Inflammatory macrophage treated with lipopolysaccharide for 4 hours (primary cell): Measurements from ENCODE around the gene SORCS2.
"Not testable (repeated sequence)": the region's sequence is repeated elsewhere in the genome, so short reads cannot be mapped to it uniquely, and the experiment has no call there.

Experiments used
- DNase-seq: peaks from one replicate; pipeline ENCODE4 v3.0.0-alpha.2; 2020

Gene SORCS2

DNA sequence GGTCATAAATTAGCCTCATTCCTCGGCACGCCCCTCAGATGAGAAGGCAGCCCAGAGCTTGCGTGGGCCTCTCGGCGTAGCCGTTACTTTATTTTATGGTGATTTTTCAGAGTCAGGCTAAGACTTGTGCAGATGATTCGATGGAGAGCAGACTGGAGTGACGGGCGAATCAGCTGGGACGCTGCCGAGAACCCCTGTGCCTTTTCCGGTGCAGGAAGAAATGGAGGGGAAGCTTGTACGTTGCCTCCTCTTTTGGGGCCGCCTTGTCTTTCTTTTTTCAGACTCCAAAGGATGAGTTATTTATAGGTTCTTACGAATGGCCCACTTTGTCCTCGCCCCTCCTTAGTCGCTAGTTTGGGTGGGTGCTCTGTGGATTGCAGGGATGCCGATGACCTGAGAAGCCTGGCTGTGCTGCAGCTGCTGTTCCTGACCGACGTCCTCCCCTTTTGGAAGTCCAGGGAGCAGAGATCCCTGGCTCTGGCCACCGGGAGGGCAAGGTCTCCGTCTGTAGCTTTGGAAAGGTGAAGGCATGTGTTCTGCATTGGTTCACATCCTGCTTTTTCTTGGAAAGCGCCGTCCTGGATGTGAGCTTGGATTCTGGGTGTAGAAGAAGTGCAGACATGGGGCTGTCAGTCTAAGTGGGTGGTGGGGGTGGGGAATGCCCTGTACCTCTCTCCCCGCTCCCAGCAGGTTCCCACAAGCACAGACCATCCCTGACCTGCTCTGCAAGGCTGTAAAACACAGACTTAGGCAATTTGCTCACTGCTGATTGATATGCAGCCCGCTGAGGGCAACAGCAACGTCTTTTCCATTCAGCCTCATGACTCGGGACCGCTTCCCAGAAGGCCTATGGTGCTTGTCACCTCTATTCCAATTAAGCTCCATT, 9.3 kb downstream of the SORCS2 start:
- no peak for DNase-seq

DNA sequence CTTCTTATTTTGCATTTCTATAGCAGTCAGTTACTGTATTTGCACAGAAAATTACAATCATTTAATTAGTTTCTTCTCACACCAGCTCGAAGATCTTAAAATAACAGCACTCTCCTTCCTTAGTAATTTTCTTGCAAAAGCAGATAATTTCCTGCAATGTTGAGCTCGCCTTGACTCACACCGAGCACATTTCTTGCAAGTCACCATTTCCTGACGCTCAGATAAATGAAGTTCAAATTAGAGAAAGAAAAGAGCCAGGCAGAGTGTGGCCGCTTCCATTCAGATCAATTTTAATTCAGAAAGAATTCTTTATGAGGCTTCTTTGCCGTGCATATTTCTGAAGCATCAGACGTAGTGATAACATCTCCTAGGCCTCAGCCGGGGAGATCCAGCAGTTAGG, 10.1 kb downstream of the SORCS2 start:
- no peak for DNase-seq

DNA sequence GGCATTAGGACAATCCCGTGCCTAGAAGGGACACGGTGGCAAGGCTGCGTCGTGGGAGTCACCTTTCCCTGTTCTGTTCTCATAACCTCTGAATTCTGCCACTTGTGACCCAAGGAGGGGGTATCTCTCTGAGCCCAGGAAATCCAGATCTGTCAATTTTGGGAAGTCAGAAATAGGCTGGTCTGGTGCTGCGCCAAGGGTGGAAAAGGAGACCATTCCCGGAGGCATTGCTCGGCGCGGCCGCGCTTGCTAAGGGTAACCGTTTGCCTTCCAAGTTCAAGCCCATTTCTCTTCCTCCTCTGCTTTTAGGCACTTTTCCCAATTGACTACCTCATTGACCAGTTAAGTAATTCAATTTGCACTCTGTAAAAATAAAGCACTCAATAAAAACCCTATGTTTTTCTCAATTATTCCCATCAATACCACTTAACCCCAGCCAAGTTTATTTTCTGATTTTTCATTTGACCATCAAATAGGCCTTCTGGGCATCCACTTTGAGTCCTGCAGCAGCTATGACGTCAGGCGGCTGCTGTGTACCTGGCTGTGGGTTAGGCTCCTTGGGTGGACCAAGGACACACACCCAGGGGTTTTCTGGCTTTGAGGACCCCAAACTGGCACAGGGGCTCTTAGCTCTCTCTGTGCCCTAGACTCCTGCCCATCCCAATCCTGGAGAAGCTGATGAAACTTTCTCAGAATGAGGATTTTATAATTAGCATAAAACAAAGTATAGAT, 12.5 kb downstream of the SORCS2 start:
- no peak for DNase-seq

DNA sequence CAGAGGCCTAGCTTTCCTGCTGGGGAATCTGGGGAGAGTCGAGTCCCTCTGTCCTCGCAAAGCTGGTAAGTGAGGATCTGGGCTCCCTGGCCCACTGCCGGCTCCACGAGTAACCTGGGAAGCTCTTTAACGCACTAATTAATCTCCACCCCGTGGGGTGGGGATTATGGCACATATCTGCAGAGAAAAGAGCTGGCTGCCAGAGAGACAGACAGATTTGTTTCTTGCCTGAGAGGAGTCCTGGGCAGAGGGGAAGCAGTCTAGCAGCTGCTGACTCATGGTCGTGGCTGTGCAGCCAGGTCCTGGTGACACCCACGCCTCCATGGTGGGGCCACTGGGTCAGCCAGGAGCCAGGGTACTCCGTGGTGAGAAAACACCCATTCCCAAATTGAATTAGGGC, 14.0 kb downstream of the SORCS2 start:
- DNase-seq = no peak

DNA sequence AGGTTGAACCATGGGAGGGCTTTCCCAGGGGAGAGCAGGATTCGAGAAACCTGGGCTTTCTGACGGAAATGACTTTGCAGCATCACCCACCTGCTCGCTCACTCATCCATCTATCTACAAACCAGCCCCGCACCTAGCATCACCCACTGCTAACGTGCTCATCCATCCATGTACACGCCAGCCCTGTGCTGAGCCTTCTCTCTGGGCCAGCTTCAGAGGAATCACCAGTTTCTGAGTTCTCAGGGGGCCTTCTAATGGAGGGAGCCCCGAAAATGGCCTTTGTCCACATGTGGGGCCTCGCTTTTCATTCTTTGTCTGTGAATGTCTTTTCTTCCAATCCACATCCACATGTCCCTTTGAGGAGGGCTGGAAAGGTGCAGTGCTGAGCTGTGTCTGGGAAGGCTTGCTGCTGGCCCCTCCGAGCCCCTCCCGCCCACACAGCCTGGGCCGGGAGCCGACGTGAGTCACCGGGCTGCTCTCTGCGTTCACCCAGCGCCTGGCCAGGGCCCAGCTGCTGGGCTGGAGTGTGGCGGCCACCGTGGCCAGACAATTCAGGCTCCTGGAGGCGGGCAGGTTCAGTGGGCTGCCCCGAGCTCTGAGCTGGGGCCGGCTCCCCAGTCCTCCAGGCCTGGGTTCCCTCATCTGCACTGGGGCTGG, 14.7 kb downstream of the SORCS2 start:
- DNase-seq = no peak

DNA sequence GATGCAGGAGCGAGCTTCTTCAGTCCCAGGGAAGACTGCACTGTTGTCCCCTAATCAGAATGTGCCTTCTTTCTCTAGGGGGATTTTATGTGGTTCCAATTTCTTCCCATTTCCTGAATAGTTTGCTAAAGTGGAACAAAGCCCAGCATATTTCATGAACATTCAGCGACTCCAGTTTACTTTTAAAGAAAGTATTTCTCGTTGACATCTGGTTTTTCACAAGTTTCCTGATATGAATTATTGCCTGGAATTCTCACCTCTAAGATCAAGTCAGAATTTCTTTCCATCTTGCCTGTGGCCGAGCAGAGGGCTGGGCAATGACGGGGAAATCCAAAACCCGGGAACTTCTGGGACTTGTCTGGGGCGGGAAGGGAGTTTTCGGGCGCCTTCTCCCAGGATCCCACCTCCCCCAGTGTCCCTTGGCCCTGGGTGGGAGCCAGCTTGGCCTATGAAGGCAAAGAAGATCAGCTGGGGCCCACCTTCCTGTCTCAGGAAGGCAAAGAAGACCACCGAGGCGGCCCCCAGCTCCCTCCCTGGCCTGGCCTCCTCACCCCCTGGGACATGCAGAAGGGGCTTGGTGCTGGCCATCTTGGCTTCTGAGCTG, 15.4 kb downstream of the SORCS2 start:
- DNase-seq = no peak

DNA sequence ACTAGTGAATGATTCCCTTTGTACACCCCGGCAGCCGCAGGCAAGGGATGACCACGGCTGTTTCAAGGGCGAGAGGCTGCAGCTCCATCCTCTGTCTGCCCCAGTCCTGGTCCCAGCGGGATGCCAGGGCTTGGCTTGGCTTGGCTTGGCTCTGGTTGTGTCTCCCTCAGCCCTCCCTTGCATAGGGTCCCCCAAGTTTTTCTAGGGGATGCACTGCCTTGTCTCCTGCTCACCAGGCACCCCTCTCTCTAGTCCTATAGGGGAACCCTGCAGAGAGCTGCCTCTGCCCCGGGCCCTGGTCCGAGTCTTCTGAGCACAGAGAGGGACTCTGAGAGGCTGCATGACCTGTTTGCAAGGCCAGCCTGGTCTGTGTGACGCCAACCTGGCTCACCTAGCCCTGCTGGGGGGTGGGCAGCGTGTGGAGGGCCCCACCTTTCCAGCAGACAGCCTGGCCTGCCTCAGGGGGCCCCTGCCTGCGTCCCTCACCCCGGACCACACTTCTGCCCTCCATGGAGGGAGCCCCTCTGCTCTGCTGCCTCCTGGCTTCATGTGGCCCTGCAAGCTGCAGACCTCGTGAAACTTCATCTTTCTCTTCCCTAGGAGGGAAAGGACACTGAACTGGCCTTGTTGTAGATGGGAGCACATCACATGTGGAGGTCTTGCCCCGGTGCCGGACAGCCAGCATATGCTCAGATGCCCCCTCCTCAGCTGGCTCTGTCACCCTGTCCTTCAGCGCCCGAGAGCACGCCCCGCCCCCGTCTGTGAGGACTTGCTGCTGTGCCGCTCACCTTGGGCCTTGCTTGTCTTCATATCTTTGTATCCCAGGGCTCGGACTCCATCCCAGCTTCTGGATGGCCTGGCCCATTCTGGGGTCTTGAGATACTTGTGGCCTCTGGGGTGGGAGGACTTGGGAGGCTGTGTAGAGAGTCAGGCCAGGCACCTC, 16.4 kb downstream of the SORCS2 start:
- no peak for DNase-seq

DNA sequence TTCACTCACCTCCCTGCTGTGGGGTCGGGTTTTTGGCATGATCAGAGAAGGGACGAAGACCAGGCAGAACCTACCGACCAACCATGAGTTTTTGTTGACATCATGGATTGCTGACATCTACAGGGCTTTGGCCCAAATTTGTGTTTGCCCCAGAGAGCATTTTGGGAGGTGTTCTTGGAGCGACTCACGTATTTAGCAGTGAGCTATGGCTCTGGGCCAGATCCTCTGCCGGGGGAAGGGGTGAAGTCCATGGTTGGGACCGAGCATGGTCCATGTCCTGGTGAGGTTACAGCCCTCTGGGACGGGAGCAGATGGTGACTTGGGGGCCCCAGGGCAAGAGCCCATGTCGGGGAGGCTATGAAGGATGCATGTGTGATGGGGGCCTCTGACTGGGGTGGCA, 17.4 kb downstream of the SORCS2 start:
- no peak for DNase-seq

DNA sequence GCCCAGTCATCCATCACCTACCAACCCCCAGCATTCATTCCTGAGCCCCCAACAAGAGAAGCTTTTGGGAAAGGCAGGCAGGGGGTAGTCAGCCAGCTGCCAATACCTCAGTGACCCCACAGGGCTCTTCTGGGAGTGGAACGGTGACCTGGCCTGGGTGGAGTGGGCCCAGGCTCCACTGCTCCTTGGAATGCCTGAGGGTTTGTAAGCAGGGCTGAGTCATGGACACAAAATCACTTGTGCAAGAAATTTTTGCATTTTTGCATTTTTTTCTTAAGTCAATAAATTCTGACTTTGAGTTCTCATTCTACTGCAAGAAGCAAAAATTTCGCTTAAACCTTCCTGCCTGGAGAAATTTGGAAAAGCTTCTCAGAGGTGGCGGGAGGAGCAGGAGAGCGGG, 18.5 kb downstream of the SORCS2 start:
- no peak for DNase-seq

DNA sequence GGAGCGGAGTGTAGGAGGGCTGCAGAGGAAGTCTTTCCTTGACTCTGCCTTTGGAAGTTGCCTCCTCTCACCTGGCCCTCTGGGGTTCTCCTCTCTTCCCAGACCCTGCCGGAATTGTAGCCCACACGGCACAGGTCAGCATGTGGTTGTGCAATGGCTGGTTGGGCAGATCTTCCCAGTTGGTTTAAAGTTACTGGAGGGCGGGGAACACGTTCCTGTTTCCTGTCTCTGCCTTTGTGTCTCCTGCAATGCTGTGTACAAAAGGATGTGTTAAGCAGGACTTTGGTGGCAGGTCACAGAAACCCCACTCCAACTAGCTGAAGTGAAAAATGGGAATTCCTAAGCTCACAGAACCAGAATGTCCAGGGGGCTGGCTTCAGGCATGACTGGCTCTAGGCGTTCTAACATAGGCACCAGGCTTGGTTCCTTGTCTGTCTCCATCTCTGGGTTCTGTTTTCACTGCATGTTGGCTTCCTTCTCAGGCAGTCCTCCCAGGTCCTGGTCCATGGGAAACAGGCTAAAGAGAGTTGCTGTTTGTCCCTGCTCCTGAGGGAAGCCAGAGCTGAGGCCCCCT, 19.9 kb downstream of the SORCS2 start:
- DNase-seq = no peak

DNA sequence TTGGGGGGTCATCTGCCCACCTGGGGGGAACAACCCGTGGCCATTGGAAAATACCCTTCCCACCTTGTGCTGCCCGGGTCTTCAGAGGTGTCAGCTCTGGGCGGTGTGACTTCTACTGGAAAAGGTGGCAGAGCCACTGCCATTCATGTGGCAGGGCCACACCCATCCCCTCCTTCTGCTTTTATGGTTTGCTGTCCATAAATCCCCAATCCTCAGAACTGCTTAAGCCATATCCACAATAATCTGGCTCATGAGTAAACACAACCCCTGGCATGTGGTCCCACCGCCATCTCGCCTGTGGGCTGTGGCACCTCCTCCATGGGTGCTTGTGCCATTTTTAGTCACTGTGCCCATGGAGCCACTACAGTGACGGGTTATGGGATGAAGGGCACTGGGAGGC, 20.6 kb downstream of the SORCS2 start:
- no peak for DNase-seq

DNA sequence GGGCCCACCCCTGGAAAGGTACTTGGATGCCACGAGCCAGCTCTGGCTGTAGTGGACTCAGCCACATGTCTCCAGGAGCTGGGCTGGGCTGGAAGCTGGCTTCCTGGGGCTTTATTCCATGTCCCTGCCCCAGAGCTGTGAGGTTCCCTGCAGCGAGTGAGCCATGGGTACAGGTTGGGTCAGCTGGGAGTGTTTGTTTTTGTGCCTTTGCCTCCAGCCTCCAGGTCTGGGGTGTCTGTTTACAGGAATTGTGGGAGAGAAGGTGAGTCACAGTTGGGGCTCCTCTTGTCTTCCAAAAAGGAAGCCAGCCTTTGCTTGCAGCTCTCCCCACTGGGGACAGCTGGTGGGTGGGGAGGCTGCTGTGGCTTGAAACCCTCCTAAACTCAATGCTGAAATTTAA, 21.5 kb downstream of the SORCS2 start:
- DNase-seq = no peak

DNA sequence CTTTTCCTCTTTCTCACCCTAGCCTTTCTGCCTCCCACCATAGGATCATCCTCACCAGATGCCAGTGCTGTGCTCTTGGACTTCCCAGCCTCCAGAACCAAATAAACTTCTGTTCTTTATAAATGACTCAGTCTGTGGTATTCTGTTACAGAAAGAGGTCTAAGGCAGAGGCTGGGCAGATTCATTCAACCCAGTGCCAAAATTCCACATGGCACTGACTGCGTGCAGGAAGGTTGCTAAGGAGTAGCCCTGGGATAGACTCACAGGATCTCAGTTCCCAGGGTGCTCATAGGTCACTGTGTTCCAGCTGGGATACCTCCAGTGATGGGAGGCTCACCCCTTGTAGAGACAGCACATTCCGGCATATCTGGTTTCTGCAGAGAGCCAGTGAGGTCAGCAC, 22.0 kb downstream of the SORCS2 start:
- DNase-seq = no peak

DNA sequence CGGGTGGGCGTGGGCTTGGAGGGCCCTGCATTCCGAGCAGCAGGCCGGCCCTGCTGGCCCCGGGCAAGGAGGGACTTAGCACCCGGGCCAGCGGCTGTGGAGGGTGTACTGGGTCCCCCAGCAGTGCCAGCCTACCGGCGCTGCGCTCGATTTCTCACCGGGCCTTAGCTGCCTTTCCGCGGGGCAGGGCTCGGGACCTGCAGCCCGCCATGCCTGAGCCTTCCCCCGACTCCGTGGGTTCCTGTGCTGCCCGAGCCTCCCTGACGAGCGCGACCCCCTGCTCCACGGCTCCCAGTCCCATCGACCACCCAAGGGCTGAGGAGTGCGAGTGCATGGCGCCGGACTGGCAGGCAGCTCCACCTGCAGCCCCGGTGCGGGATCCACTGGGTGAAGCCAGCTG, 22.8 kb downstream of the SORCS2 start:
- not testable (repeated sequence) for DNase-seq

DNA sequence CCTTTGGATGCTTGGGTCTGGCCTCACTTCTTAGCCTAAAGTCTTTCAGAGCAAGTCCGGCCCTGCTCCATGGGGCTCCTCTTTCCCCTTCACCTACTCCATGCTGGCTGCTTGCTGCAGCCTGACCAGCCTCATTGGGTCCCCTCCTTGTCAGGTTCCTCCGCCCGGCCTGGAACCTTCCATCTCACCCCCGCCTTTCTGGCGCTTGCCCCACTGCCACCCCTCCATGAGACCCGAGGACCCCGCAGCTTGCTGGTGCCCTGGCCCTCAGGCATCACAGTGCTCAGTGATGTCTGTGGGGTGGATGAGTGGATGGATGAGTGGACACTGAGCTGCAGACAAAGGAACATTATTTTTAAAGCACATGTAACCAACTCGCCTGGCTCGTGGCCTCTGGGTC, 24.7 kb downstream of the SORCS2 start:
- DNase-seq = no peak

DNA sequence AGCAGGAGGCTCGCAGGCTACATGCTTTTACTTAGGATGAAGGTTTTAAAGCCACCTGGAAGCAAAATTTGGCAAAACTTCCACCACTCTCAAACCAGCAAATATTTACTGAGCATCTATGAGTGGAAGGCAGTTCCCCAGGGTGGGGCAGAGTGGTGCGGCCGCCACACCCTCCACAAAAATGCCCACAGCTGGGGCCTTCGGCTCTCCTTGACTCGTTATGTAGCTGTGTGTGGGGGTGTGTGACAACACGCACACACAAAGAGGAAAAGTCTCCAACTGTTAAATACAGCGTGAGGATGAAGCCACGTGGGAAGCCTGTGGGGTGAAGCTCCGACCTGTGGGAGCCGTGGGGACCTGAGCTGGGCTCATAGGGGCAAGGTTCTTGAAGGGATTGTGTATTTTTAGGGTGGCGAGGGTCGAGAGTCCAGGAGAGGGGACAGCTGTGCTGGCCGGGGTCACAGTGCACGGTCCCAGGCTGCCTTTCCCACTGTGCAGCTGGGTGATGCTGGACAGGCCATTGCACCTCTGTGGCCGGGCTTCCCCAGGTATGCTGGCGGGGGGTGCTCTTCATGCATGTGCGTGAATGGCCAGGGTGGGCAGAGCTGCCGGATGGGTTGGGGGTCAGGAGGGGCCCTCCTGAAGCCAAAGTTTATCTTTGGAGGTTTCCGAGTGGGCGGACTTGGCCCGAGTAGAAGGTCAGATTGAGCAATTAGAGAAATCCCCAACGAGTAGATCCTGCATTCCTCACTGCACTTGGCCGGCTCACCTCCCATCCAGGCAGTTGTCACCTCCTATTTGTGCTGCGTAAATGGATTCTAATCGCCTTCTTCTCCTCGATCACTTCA, 25.4 kb downstream of the SORCS2 start:
- no peak for DNase-seq

DNA sequence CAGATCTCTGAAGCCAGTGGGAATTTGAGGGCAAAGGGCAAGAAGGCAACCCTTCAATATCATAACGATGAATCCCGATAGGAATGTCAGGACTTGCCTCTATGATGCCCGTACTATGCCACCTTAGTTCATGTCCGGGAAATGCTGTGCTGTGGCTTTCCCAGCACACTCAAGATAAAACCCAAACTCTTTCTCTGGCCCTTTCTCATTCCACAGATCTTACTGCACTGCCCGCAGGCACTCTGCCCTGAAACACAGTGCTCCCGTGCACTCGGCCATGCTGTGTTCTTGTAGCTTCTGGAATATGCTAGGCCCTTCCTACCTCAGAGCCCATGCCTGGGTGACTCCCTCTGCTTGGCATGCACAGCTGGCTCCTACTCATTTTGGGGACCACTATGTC, 26.3 kb downstream of the SORCS2 start:
- no peak for DNase-seq

DNA sequence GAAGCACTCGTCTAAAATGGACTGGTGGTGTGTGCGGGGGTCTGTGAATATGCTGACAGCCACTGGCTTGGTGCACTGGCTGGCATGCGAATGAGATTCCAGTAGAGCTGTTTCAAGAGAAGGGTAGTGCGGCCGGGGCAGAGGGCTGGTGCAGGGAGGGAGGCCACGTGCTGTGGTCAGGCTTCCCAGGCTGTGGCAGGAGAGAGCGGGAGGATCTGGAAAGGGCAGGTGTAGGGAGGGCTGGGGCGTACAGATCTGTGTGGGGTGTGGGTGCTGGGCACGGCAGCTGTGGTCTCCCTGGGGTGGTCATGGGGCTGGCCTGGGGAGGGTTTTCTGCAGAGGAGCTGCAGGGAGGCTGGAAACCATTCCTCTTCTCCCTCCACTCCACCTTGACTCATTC, 30.2 kb downstream of the SORCS2 start:
- no peak for DNase-seq

DNA sequence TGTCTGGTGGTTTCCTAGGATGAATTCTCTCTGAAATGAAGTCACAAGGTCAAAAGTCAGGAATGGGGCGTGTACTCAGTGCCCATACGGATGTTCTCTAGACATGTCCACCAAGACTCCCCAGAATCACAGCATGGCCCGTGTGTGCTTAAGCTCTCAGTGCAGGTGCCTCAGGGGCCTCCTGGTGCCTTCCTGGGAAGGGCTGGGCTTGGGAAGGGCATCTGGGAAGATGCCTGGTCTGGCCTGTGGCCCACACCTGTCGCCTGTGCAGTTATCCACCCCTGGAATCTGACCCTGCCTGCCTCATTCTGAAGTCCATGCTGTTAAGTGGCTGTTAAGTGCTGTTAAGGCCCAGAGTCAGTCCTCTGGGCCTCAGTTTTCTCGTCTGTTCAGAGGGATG, 31.2 kb downstream of the SORCS2 start:
- DNase-seq = no peak

DNA sequence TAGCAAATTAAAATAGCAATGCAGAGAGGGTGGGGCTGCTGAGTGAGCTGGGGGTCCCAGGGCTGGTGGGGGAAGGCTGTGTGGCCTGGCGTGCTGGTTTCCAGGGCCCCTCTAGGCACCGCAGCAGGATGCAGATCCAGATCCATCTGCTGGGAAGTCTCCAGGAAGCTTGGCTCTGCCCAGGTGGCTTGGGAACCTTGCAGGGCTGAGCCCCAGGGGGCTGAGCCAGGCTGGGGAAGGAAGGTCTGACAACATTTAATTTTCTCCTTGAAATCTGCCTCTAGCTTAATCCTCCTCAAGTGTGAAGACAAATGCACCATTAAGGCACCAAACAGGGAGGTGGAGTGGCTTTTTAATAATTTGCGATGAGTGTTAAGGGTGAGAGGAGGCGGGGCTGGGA, 31.7 kb downstream of the SORCS2 start:
- DNase-seq = no peak
